Cortex of kidney (tissue), 1 donor: ENCODE data around the gene CEP85.
A peak's percentile ranks its signal among the peaks of the same experiment; 100 is the strongest.

Experiments used
- DNase-seq: peaks from one replicate; lab custom pipeline; 2025; lab: John Stamatoyannopoulos, UW

The CEP85 gene

GRCh38 chr1:26233903-26234643 is at the start of gene CEP85:
CEP85 (plus strand) TSS chr1:26234200; CDS start chr1:26239784, 5,584 bp downstream.
- DNase-seq, result peak; percentile 78

- DNase-seq, result no peak
Observed at GRCh38 chr1:26184883-26185282, 49.1 kb upstream of the CEP85 start.

- no peak for DNase-seq
Observed at GRCh38 chr1:26187882-26188281, 46.1 kb upstream of the CEP85 start.

GRCh38 chr1:26188477-26188876 is 45.5 kb upstream of the CEP85 start:
- no peak for DNase-seq

- DNase-seq, result no peak
Observed at GRCh38 chr1:26189331-26189730, 44.7 kb upstream of the CEP85 start.

- no peak for DNase-seq
Observed at GRCh38 chr1:26189751-26190275, 44.2 kb upstream of the CEP85 start.

- DNase-seq, result no peak
Observed at GRCh38 chr1:26190373-26190987, 43.5 kb upstream of the CEP85 start, which contains the start of gene CATSPER4. CATSPER4 (plus strand) TSS chr1:26190602; CDS start chr1:26190628, 26 bp downstream.

GRCh38 chr1:26191739-26192138 is 42.3 kb upstream of the CEP85 start:
- no peak for DNase-seq

GRCh38 chr1:26195805-26196204 is 38.2 kb upstream of the CEP85 start:
- no peak for DNase-seq

GRCh38 chr1:26197301-26197700 is 36.7 kb upstream of the CEP85 start:
- no peak for DNase-seq

- no peak for DNase-seq
Observed at GRCh38 chr1:26197813-26198212, 36.2 kb upstream of the CEP85 start.

GRCh38 chr1:26200413-26200812 is 33.6 kb upstream of the CEP85 start:
- DNase-seq, result no peak

- DNase-seq, result no peak
Observed at GRCh38 chr1:26203642-26204318, 30.2 kb upstream of the CEP85 start.

- DNase-seq, result no peak
Observed at GRCh38 chr1:26210147-26210870, 23.7 kb upstream of the CEP85 start.

GRCh38 chr1:26212726-26213125 is 21.3 kb upstream of the CEP85 start:
- DNase-seq, result no peak

- no peak for DNase-seq
Observed at GRCh38 chr1:26213335-26213905, 20.6 kb upstream of the CEP85 start.

GRCh38 chr1:26215246-26215645 is 18.8 kb upstream of the CEP85 start:
- DNase-seq, result no peak

GRCh38 chr1:26218906-26219494 is 15.0 kb upstream of the CEP85 start:
- DNase-seq, result no peak

GRCh38 chr1:26220199-26220912 is 13.6 kb upstream of the CEP85 start:
- DNase-seq, result no peak

- DNase-seq, result no peak
Observed at GRCh38 chr1:26221094-26221493, 12.9 kb upstream of the CEP85 start.

GRCh38 chr1:26224606-26225005 is 9.4 kb upstream of the CEP85 start:
- DNase-seq, result no peak
